ENCODE measurements around the gene CLASP1.

The CLASP1 gene

GRCh38 chr2:121532894-121533293 lies 116.4 kb downstream of the CLASP1 start:
- DNase-seq: no peak

- no peak for DNase-seq
Measured at GRCh38 chr2:121532347-121532766, 116.9 kb downstream of the CLASP1 start.

GRCh38 chr2:121530212-121530705 lies 119.0 kb downstream of the CLASP1 start:
- DNase-seq: peak; percentile 94

- peak; percentile 91 for DNase-seq
Measured at GRCh38 chr2:121529439-121530211, 119.6 kb downstream of the CLASP1 start.

GRCh38 chr2:121527009-121527682 lies 122.1 kb downstream of the CLASP1 start:
- peak; percentile 17 for DNase-seq

- DNase-seq: no peak
Measured at GRCh38 chr2:121524685-121525425, 124.4 kb downstream of the CLASP1 start.

GRCh38 chr2:121521359-121521758 lies 127.9 kb downstream of the CLASP1 start:
- DNase-seq: no peak

- DNase-seq: no peak
Measured at GRCh38 chr2:121520641-121520994, 128.6 kb downstream of the CLASP1 start.

GRCh38 chr2:121519732-121520640 lies 129.3 kb downstream of the CLASP1 start:
- peak; percentile 82 for DNase-seq

GRCh38 chr2:121519153-121519552 lies 130.1 kb downstream of the CLASP1 start:
- no peak for DNase-seq

- DNase-seq: no peak
Measured at GRCh38 chr2:121513597-121514333, 135.5 kb downstream of the CLASP1 start.

GRCh38 chr2:121510857-121511256 lies 138.4 kb downstream of the CLASP1 start:
- DNase-seq: no peak

GRCh38 chr2:121506621-121507020 lies 142.6 kb downstream of the CLASP1 start:
- DNase-seq: no peak

GRCh38 chr2:121505986-121506586 lies 143.2 kb downstream of the CLASP1 start:
- DNase-seq: no peak

- peak; percentile 68 for DNase-seq
Measured at GRCh38 chr2:121505005-121505404, 144.3 kb downstream of the CLASP1 start.

GRCh38 chr2:121504316-121504715 lies 144.9 kb downstream of the CLASP1 start:
- no peak for DNase-seq

- no peak for DNase-seq
Measured at GRCh38 chr2:121502781-121503180, 146.5 kb downstream of the CLASP1 start.

GRCh38 chr2:121502246-121502645 lies 147.0 kb downstream of the CLASP1 start:
- DNase-seq: no peak

GRCh38 chr2:121501554-121501953 lies 147.7 kb downstream of the CLASP1 start:
- DNase-seq: no peak

GRCh38 chr2:121501031-121501430 lies 148.2 kb downstream of the CLASP1 start:
- no peak for DNase-seq

- no peak for DNase-seq
Measured at GRCh38 chr2:121498731-121499130, 150.5 kb downstream of the CLASP1 start.
